SU-DHL-6 (cell line): Measurements from ENCODE around the gene ADAM17.
A peak's percentile ranks its signal among the peaks of the same experiment; 100 is the strongest.

Experiments
- H2AFZ ChIP-seq: fragments of 200-600 bp; sonication (generic); 2 replicates; pipeline ENCODE4 v1.6.1; 2014; ENCODE audit warnings: low read depth, mild to moderate bottlenecking, moderate library complexity, mixed read lengths, antibody characterized with exemption, low read length; ENCODE audit not compliant: severe bottlenecking
- H3F3A ChIP-seq: fragments of 200-600 bp; shearing (Covaris generic); 2 replicates; pipeline ENCODE4 v1.6.0; 2016; ENCODE audit warnings: antibody characterized with exemption, mild to moderate bottlenecking; ENCODE audit not compliant: insufficient read depth
- H3K27ac ChIP-seq: fragments of 200-600 bp; sonication (generic); 2 replicates; pipeline ENCODE4 v1.5.1; 2016; ENCODE audit warnings: low read depth, mild to moderate bottlenecking, low read length, moderate library complexity, mixed read lengths
- H3K27me3 ChIP-seq: fragments of 200-600 bp; sonication (generic), shearing (Covaris generic); 2 replicates; pipeline ENCODE4 v1.6.0; 2014; ENCODE audit warnings: mild to moderate bottlenecking, low read length
- H3K36me3 ChIP-seq: fragments of 200-600 bp; sonication (generic); 2 replicates; pipeline ENCODE4 v1.6.1; 2014; ENCODE audit warnings: mild to moderate bottlenecking, low read length, mixed read lengths
- H3K4me2 ChIP-seq: fragments of 300-600, 200-600 bp; shearing (Covaris generic), sonication (generic); 2 replicates; pipeline ENCODE4 v1.6.0; 2014; ENCODE audit warnings: low read length, low read depth, mild to moderate bottlenecking; ENCODE audit not compliant: poor library complexity, severe bottlenecking
- H3K4me3 ChIP-seq: fragments of 200-600 bp; sonication (generic); 2 replicates; pipeline ENCODE4 v1.5.1; 2014; ENCODE audit warnings: antibody characterized with exemption, low read length, mild to moderate bottlenecking, mixed read lengths; ENCODE audit not compliant: insufficient read depth, poor library complexity, severe bottlenecking
- H3K79me2 ChIP-seq: fragments of 200-600 bp; sonication (generic); 2 replicates; pipeline ENCODE4 v1.6.1; 2014; ENCODE audit warnings: mild to moderate bottlenecking, low read length, moderate library complexity; ENCODE audit not compliant: insufficient read depth
- H3K9ac ChIP-seq: fragments of 200-600 bp; sonication (generic); 2 replicates; pipeline ENCODE4 v1.7.0; 2014; ENCODE audit warnings: mild to moderate bottlenecking, low read length
- H3K9me2 ChIP-seq: fragments of 200-600 bp; sonication (generic); replicated peaks from 2 replicates; pipeline ENCODE4 v1.6.1; 2014; ENCODE audit warnings: low read length; ENCODE audit not compliant: insufficient read depth
- H3K9me3 ChIP-seq: fragments of 200-600 bp; sonication (generic); 2 replicates; pipeline ENCODE4 v1.6.1; 2014; ENCODE audit warnings: low read length, mixed read lengths; ENCODE audit not compliant: insufficient read depth
- H4K20me1 ChIP-seq: fragments of 200-600 bp; sonication (generic); 2 replicates; pipeline ENCODE4 v1.6.1; 2014; ENCODE audit warnings: low read depth, mild to moderate bottlenecking, antibody characterized with exemption, low read length, moderate library complexity, mixed read lengths
- CTCF ChIP-seq: fragments of 200-600 bp; sonication (generic); IDR thresholded peaks from one replicate; pipeline ENCODE4 v1.5.1; 2017; ENCODE audit warnings: antibody characterized with exemption, mild to moderate bottlenecking, low read length, moderate library complexity; ENCODE audit not compliant: insufficient read depth, poor library complexity, severe bottlenecking
- EZH2phosphoT487 ChIP-seq: fragments of 200-600 bp; sonication (generic), shearing (Covaris generic); conservative IDR thresholded peaks from 2 replicates; pipeline ENCODE4 v1.6.1; 2018; ENCODE audit warnings: mild to moderate bottlenecking, antibody characterized with exemption, low read length, moderate library complexity, mixed read lengths

ADAM17 gene

GRCh38 chr2:9538000-9538507 is 17.6 kb downstream of the ADAM17 start:
- peaks cover 73% of the 10 kb centered on the region for H3K79me2 ChIP-seq
- no peaks in the 10 kb centered on the region for H3K9me2 ChIP-seq
- H3K4me2 ChIP-seq, result peak overlapping the region; percentile 100
- H3K9ac ChIP-seq, result peak overlapping the region; percentile 27; the same call in 1 of the 2 replicates
- peaks cover 29% of the 10 kb centered on the region for H3K36me3 ChIP-seq
- no peaks in the 10 kb centered on the region for H4K20me1 ChIP-seq
- H2AFZ ChIP-seq, result no peak overlapping the region
- no peaks in the 10 kb centered on the region for H3K9me3 ChIP-seq
- peak overlapping the region; percentile 100 for H3K27ac ChIP-seq
- no peak overlapping the region for H3K4me3 ChIP-seq
- H3F3A ChIP-seq, result peaks cover 61% of the 10 kb centered on the region
- H3K27me3 ChIP-seq, result no peaks in the 10 kb centered on the region
- no peak for TF ChIP-seq EZH2phosphoT487
- no peak for TF ChIP-seq CTCF

- H3K9me2 ChIP-seq, result no peaks in the 10 kb centered on the region
These were observed 19.1 kb downstream of the ADAM17 start for GRCh38 chr2:9536504-9536903.

GRCh38 chr2:9535177-9535576 is 20.5 kb downstream of the ADAM17 start:
- no peak overlapping the region for H3K9ac ChIP-seq
- H3K9me3 ChIP-seq, result no peaks in the 10 kb centered on the region
- no peak overlapping the region for H3K4me2 ChIP-seq
- no peaks in the 10 kb centered on the region for H3K27me3 ChIP-seq
- no peaks in the 10 kb centered on the region for H3K9me2 ChIP-seq
- no peak overlapping the region for H2AFZ ChIP-seq
- H4K20me1 ChIP-seq, result no peaks in the 10 kb centered on the region
- H3K4me3 ChIP-seq, result no peak overlapping the region
- H3K79me2 ChIP-seq, result peaks cover 48% of the 10 kb centered on the region
- H3K27ac ChIP-seq, result 0 out of 2 replicates have a peak overlapping the region, but pooled peaks have one; percentile 4
- peaks cover 38% of the 10 kb centered on the region; the same call in 1 of the 2 replicates for H3K36me3 ChIP-seq
- H3F3A ChIP-seq, result peaks cover 43% of the 10 kb centered on the region
- TF ChIP-seq EZH2phosphoT487, result no peak
- TF ChIP-seq CTCF, result no peak

More at GRCh38 chr2:9536504-9536903, 19.1 kb downstream of the ADAM17 start:
- Histone ChIP-seq H3K79me2 (peaks cover 59% of the 10 kb centered on the region), H4K20me1 (no peaks in the 10 kb centered on the region), H3K9me3 (no peaks in the 10 kb centered on the region), H3K36me3 (peaks cover 31% of the 10 kb centered on the region; the same call in 1 of the 2 replicates), H3F3A (peaks cover 52% of the 10 kb centered on the region), H2AFZ (no peak overlapping the region), H3K9ac (no peak overlapping the region), H3K4me3 (no peak overlapping the region), H3K4me2 (no peak overlapping the region), H3K27ac (no peak overlapping the region), H3K27me3 (no peaks in the 10 kb centered on the region)
- TF ChIP-seq EZH2phosphoT487 (no peak), CTCF (no peak)
